NCI-H1417 (cell line): ENCODE data around the gene SERPIND1.
"Not testable (repeated sequence)": the region's sequence is repeated elsewhere in the genome, so short reads cannot be mapped to it uniquely, and the experiment has no call there.

Experiments used
- DNase-seq, 3 experiments: peaks; one replicate each; lab custom pipeline; 2025; lab: John Stamatoyannopoulos, UW

Gene SERPIND1

DNA sequence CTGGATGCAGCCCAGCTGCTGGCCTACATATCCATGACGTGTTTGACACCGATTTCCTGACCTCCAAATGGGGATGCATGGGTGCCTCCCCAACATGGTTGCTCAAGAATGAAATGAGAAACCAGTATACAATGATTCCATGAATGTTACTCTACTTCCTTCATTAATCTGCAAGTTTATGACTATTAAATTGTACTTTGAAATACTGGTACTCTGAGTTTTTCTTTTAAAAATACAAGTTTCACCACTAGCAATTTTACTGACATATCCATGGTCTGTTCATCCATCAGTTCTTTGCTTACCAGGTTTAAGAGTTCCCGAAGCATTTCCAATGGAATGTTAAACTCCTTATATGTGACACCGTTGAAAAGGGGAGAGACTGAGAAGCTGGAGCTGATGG lies 39.1 kb downstream of the SERPIND1 start:
- DNase-seq, result no peak

DNA sequence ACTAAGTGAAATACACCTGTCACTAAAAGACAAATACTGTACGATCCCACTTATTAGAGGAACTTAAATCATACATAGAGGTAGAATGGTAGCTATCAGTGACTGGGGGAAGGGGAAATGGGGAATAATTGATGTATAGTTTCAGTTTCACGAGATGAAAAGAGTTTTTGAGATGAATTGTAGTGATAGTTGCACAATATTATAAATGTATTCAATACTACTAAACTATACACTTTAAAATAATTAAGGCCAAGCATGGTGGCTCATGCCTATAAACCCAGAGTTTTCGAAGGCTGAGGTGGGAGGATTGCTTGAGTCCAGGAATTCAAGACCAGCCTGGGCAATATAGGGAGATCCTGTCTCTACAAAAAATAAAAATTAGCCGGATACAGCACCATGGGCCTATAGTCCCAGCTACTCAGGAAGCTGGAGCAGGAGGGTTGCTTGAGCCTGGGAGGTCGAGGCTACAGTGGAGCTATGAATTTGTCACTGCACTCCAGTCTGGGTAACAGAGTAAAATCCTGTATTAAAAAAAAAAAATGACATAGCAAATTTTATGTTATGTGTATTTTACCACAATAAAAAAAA lies 40.4 kb downstream of the SERPIND1 start:
- DNase-seq, result no peak

DNA sequence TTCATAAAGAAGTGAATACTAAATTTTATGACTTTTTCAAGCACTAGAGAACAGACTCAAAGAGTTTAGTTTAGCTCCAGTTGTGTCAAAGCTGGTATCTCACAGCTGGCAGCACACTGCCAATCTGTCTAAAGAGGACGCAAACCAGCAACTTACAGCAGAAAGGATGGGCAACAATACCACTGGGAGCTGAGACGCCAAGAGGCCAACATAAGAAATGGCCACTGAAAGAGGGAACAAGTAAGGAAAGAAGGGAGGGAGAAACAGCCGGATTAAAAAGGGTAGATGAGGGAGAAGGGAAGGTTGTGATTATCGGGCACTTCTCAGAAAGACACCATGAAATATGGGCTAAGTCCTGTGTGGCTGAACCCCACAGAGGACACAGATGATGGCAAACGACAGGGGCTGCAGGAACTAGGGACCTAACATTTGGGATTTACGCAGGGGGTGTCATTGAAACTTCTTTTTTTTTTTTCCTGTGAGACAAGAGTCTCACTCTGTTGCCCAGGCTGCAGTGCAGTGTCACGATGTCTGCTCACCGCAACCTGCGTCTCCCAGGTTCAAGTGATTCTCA lies 41.7 kb downstream of the SERPIND1 start:
- no peak for DNase-seq

DNA sequence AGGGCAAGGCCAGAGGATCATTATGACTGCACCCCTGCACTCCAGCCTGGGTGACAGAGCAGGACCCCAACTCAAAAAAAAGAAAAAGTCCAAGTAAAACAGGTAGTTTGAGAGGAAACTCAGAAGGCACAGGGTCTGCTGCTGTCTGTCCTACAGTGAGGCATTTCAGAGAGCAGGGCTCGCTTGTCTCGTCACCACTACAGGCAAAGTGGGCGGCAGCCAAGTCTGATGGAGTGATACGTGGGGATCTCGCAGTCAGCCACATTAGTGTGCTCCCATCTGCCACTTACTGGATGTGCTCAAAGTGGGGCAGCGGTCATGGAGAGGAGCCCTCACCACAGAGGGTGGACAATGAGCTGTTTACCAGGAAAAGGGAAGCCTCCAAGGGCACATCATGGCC lies 42.6 kb downstream of the SERPIND1 start:
- DNase-seq, result no peak

DNA sequence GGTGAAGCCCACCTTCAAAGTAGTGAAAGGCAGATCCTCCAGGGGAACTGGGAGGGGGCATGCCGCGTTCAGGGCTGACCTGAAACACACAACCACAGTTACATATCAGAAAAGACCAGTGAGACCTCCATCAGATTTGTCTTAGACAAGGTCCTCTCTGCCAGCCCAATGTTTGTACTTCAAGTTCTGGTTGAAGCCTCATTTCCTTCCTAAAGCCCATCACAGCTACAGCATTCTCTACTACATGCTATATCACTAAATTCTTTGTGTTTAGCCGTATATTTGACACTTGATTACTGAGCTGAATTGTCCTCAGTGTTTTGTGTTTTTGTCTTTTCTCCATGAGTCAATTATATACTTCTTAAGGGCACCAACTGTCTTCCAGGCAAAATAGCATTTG lies 44.6 kb downstream of the SERPIND1 start:
- no peak for DNase-seq

DNA sequence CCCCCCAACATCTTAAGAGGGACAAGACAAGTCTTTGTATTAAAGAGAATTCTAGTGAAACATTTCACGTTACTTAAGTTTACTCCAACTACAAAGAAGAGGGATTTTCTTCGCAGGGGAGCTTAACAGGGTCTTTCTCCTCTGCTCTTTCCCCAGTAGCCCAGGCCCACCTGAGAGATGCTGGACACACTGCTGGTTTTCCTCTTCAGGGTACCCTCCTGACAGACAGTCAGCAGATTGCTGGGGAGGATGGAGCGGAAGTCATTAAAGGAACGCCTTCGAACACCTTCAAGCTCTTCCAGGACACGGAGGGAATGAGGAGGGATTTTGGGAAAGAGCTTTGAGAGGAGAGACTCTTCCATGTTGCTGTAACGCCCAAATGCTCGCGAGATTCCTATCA lies 45.6 kb downstream of the SERPIND1 start:
- DNase-seq, result no peak

DNA sequence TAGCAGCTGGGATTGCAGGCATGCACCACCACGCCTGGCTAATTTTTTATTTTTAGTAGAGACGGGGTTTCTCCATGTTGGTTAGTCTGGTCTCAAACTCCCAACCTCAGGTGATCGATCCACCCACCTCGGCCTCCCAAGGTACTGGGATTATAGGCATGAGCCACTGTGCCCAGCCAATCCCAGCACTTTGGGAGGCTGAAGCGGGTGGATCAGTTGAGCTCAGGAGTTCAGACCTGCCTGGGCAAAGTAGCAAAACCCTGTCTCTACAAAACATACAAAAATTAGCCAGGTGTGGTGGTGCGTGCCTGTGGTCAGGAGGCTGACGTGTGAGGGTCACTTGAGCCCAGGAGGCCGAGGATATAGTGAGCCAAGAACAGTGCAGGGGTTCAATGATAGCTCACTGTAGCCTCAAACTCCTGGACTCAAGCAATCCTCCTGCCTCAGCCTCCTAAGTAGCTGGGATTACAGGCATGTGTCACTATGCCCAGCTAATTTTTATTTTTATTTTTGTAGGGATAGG lies 47.9 kb downstream of the SERPIND1 start:
- DNase-seq, result not testable (repeated sequence)

DNA sequence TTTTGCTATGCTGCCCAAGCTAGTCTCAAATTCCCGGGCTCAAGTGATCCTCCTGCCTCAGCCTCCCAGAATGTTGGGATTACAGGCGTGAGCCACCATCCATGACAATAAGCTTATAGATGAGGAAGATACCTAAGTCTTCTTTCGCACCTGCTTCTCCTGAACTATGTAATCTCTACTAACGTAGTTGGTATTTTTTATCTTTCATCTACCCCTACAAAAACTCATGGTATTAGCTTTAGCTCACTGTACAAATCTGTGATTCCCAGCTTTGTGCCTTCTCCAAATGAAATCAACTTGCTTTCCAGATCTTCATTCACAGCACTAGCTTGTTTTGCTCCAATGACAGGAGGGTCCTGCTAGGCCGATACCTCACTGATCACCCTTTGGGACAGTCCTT lies 48.3 kb downstream of the SERPIND1 start:
- no peak for DNase-seq

DNA sequence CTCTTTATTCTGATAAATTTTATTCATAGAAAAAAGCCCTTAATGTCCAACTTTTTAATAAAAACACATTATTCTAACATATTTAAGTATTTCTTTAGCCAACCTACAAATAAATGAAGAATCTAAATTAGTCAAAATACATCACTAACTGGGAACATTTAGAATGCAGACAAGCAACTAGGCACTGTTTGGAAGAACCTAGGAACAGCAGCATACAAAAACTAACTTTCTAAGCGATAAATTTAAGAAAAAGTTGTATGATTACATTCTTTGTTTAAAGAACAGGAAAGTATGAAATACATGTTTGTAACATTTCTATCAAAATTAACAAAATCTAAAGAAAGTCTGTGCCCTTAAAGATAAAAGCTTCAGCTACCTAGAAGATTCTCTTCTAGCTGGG lies 49.4 kb downstream of the SERPIND1 start:
- DNase-seq, result no peak

DNA sequence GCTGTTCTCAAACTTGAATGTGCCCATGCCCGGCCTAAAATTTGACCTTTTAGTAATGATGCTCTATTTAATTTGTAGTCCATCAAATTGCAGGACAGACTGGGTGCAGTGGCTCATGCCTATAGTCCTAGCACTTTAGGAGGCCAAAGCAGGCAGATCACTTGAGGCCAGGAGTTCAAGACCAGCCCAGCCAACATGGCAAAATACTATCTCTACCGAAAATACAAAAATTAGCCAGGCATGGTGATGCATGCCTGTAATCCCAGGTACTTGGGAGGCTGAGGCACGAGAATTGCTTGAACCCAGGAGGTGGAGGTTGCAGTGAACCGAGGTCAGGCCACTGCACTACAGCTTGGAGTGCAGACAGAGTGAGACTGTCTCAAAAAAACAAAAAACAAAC lies 51.3 kb downstream of the SERPIND1 start:
- DNase-seq, result not testable (repeated sequence)

DNA sequence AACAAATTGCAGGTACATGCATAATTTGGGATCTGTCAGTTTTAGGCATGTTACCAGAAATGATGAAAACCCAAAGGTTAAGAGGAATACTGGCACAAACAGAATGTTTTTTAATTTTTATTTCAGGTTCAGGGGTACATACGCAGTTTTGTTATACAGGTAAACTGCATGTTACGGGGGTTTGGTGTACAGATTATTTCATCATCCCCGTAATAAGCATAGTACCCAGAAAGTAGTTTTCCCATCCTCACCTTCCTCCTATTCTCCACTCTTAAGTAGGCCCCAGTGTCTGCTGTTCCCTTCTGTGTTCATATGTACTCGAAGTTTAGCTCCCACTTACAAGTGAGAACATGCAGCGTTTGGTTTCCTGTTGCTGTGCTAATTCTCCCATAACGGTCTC lies 51.7 kb downstream of the SERPIND1 start:
- DNase-seq, result no peak

DNA sequence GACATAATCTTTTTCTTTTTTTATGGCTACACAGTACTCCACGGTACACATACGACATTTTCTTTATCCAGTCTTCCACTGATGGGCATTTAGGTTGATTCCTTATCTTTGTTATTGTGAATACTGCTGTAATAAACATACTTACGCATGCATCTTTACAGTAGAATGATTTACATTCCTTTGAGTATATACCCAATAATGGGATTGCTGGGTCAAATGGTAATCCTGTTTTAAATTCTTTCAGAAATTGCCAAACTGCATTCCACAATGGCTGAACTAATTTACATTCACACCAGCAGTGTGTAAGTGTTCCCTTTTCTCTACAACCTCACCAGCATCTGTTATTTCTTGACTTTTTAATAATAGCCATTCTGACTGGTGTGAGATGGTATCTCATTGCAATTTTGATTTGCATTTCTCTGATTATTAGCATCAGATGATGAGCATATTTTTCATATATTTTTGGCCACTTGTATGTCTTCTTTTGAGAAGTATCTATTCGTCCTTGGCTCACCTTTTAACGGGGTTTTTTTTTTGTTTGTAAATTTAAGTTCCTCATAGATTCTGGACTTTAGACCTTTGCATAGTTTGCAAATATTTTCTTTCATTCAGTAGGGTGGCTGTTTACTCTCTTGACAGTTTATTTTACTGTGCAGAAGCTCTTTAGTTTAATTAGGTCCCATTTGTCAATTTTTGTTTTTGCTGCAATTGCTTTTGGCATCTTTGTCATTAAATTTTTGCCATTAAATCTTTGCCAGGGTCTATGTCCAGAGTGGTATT lies 52.6 kb downstream of the SERPIND1 start:
- DNase-seq, result not testable (repeated sequence)

DNA sequence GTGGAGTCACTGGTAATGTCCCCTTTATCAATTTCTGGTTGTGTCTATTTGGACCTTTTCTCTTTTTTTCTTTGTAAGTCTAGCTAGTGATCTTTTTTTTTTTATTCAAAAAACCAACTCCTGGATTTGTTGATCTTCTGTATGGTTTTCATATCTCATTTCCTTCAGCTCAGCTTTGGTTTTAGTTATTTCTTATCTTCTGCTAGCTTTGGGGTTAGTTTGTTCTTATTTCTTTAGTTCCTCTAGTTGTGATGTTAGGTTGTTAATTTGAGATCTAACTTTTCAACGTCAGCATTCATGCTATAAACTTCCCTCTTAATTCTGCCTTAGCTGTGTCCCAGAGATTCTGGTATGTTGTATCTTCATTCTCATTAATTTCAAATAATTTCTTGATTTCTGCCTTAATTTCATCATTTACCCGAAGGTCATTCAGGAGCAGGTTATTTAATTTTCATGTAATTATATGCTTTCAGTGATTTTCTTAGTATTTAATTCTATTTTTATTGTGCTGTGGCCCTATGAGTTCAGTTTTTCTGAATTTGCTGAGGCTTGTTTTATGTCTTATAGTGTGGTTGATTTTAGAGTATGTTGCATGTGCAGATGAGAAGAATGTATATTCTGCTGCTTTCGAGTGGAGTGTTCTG lies 55.7 kb downstream of the SERPIND1 start:
- DNase-seq, result no peak

DNA sequence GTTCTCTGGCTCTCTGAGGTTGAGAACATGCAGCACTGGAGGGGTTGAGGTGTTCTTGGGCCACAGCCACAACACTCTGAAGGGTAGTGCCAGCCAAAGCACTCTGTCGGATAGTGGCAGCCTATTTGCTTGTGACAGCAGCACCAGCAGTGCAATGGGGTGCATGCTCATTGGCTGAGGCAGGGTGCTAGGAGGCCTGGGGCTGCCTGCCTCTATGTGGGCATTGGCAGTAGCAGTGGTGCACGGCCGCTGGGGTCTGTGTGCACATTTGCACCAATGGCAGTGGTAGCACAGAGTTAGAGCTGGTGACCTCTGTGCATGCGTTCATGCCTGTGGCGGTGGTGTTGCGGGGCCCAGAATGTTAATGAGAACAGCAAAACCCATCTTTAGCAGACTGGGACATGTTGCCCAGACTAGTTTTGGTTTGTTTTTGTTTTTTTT lies 59.3 kb downstream of the SERPIND1 start:
- no peak for DNase-seq

DNA sequence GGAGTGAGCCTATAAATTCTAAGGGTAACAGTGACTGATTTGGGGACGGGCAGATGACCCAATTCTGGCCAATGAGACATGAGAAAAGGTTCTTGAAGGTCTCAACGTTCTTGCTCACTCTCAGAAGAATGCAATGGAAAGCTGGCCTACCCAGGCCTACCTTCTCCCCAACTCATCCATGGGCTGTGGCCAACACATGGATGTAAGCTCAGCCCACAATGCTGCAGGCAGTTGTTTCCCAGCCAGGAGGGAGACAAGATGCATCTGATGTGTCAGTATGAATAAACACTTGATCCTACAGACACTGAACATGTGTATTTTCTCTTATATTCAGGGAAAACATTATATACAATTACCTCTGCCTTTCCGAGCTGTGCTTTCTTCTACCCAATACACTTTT lies 60.3 kb downstream of the SERPIND1 start:
- no peak for DNase-seq

DNA sequence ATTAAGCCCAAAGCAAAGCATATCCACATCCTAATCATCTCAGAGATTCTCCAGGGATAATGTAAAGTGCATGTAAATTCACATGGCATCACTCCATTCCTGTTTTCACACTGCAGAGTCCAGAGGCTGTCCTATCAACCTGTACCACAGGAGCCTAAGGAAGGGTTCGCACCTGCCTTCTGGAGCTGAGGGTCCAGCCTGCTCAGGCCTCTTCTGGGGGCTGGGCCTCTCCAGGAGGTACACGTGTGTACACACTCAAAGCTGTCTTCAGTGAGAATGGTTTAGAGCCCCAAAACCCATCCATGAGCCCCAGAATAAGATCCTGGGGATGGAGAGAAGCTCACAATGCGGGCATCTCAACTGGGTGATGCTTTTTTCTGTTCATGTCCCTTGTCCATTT lies 60.8 kb downstream of the SERPIND1 start:
- no peak for DNase-seq
